Breast epithelium (tissue), 4 donors: ENCODE data around the gene TPRG1L. TPM values are rescaled to one million over a fixed set of nuclear protein-coding genes. Genes with fewer than 3 reads are reported as not detected.

Source experiments
- DNase-seq, 2 donors: peaks; one replicate each; pipeline ENCODE4 v3.0.0-alpha.2; 2019; ENCODE audit warnings: low spot score in 2 of 2
- H3K27ac ChIP-seq, 2 donors: fragments of 200-600 bp; sonication (generic) in 1 of 2; one replicate each; pipeline ENCODE4 v1.5.1; 2016 to 2019; ENCODE audit warnings: mild to moderate bottlenecking in 1 of 2
- H3K27me3 ChIP-seq, 2 donors: fragments of 200-600 bp; sonication (generic) in 1 of 2; one replicate each; pipeline versions ENCODE4 v1.5.1 to v1.6.0; 2017 to 2019; ENCODE audit warnings: control low read depth in 1 of 2, mild to moderate bottlenecking in 1 of 2
- H3K36me3 ChIP-seq: fragments of 200-600 bp; one replicate; pipeline ENCODE4 v1.5.1; 2019
- H3K4me1 ChIP-seq, 2 donors: fragments of 200-600 bp; sonication (generic); one replicate each; pipeline ENCODE4 v1.5.1; 2016 to 2019; ENCODE audit warnings: control low read depth in 1 of 2
- H3K4me3 ChIP-seq, 3 donors: fragments of 200-600 bp; sonication (generic); 1 replicate in 2 of 3; 2 replicates in 1 of 3; pipeline ENCODE4 v1.5.1; 2016 to 2019; ENCODE audit warnings: mild to moderate bottlenecking in 3 of 3, moderate library complexity in 2 of 3
- H3K9me3 ChIP-seq, 2 donors: fragments of 200-600 bp; sonication (generic) in 1 of 2; one replicate each; pipeline ENCODE4 v1.5.1; 2016 to 2019; ENCODE audit warnings: control low read depth in 1 of 2
- CTCF ChIP-seq, 3 donors: fragments of 450-650 bp; IDR thresholded peaks; one replicate each; pipeline ENCODE4 v1.5.1; 2016 to 2017; ENCODE audit warnings: antibody characterized with exemption in 3 of 3, mild to moderate bottlenecking in 3 of 3, moderate library complexity in 3 of 3
- POLR2A ChIP-seq: fragments of 450-650 bp; IDR thresholded peaks from one replicate; pipeline ENCODE4 v1.6.1; 2016; ENCODE audit warnings: antibody characterized with exemption, mild to moderate bottlenecking, moderate library complexity
- POLR2AphosphoS5 ChIP-seq, 3 donors: sonication (generic); formaldehyde crosslinking; IDR thresholded peaks; one replicate each; pipeline ENCODE4 v1.6.1; 2017; ENCODE audit warnings: antibody characterized with exemption in 3 of 3
- intact Hi-C: fragments of 100-400 bp; cut with DNase I; formaldehyde crosslinking; loops from one replicate; pipeline ENCODE4 v1.15.1; 2023; ENCODE audit warnings: low total_unique reads
- total RNA-seq, 3 donors: library from RNA; depleted of rRNA; stranded (reverse); fragments of >200 nt; gene quantifications; one replicate each; pipeline ENCODE4 v1.1.0, GENCODE V29; 2016

The TPRG1L gene
- total RNA-seq, 3 donors from 2014 or later: 32.4 to 56.8 (median 34.5) TPM

GRCh38 chr1:3660704-3661103, 35.9 kb downstream of the TPRG1L start:
- H3K27ac ChIP-seq: no peak overlapping the region
- no peaks in the 10 kb centered on the region for H3K36me3 ChIP-seq
- no peaks in the 10 kb centered on the region for H3K4me1 ChIP-seq
- peaks cover 0 to 21% of the 10 kb centered on the region in 2 donors for H3K27me3 ChIP-seq
- H3K4me3 ChIP-seq: no peak overlapping the region
- intact Hi-C loops: no loop called here
- TF ChIP-seq CTCF (IDR thresholded peaks at IDR 0.05) (no peak), POLR2A (no peak)
- H3K9me3 ChIP-seq: no peaks in the 10 kb centered on the region
- DNase-seq: no peak

- TF ChIP-seq POLR2AphosphoS5 (IDR thresholded peaks at IDR 0.05) (no peak), POLR2A (no peak), CTCF (IDR thresholded peaks at IDR 0.05) (no peak)
- Histone ChIP-seq H3K9me3 (no peaks in the 10 kb centered on the region), H3K4me1 (no peaks in the 10 kb centered on the region), H3K4me3 (no peak overlapping the region), H3K36me3 (no peaks in the 10 kb centered on the region), H3K27me3 (peaks cover 0 to 21% of the 10 kb centered on the region in 2 donors), H3K27ac (no peak overlapping the region)
- DNase-seq: no peak
- intact Hi-C loops: no loop called here
Measured at GRCh38 chr1:3661631-3662030, 36.8 kb downstream of the TPRG1L start.

GRCh38 chr1:3662080-3662671, 37.4 kb downstream of the TPRG1L start:
- intact Hi-C loops: no loop called here
- no peaks in the 10 kb centered on the region for H3K4me1 ChIP-seq
- peak in 1 of 2 donors; percentile 39 for DNase-seq
- H3K27me3 ChIP-seq: peaks cover 0 to 21% of the 10 kb centered on the region in 2 donors
- no peaks in the 10 kb centered on the region for H3K36me3 ChIP-seq
- no peak overlapping the region for H3K27ac ChIP-seq
- H3K9me3 ChIP-seq: no peaks in the 10 kb centered on the region
- H3K4me3 ChIP-seq: no peak overlapping the region
- no peak for TF ChIP-seq POLR2AphosphoS5 (IDR thresholded peaks at IDR 0.05)
- TF ChIP-seq CTCF (IDR thresholded peaks at IDR 0.05): no peak
- no peak for TF ChIP-seq POLR2A

- Histone ChIP-seq H3K36me3 (no peaks in the 10 kb centered on the region), H3K9me3 (no peaks in the 10 kb centered on the region), H3K4me3 (no peak overlapping the region), H3K27ac (no peak overlapping the region), H3K4me1 (no peaks in the 10 kb centered on the region), H3K27me3 (peaks cover 0 to 23% of the 10 kb centered on the region in 2 donors)
- no peak for DNase-seq
- TF ChIP-seq POLR2AphosphoS5 (IDR thresholded peaks at IDR 0.05) (no peak), POLR2A (no peak), CTCF (IDR thresholded peaks at IDR 0.05) (no peak)
- intact Hi-C loops: no loop called here
Measured at GRCh38 chr1:3663999-3664699, 39.3 kb downstream of the TPRG1L start.

GRCh38 chr1:3664700-3665375, 40.0 kb downstream of the TPRG1L start:
- TF ChIP-seq POLR2AphosphoS5 (IDR thresholded peaks at IDR 0.05) (no peak), POLR2A (no peak), CTCF (IDR thresholded peaks at IDR 0.05) (no peak)
- Histone ChIP-seq H3K27ac (no peak overlapping the region), H3K4me1 (no peaks in the 10 kb centered on the region), H3K36me3 (no peaks in the 10 kb centered on the region), H3K4me3 (no peak overlapping the region), H3K27me3 (peaks cover 0 to 27% of the 10 kb centered on the region in 2 donors), H3K9me3 (no peaks in the 10 kb centered on the region)
- DNase-seq: peak in 1 of 2 donors; percentile 15
- intact Hi-C loops: no loop called here
